ENCODE measurements around the gene MAD1L1.

MAD1L1 gene

GRCh38 chr7:2115760-2116447, 116.8 kb downstream of the MAD1L1 start:
- TF ChIP-seq ZFHX2 (tag by site-specific recombination; conservative IDR thresholded peaks at IDR 0.05) (peak; percentile 57), ZNF645 (tag by site-specific recombination; IDR thresholded peaks at IDR 0.05) (no peak), EGR2 (tag by site-specific recombination; IDR thresholded peaks at IDR 0.05; ENCODE audit: low read depth) (0 out of 2 replicates have a peak, but pooled peaks have one; percentile 19)
- no peak overlapping the region for H3K27ac ChIP-seq (ENCODE audit: extremely low read depth, low read depth, low read length)
- ChIA-PET POLR2A (no interaction called here), CTCF (no interaction called here)
- H3K9me3 ChIP-seq (ENCODE audit: control insufficient read depth, insufficient read depth, low read depth, low read length): no peaks in the 10 kb centered on the region
- H3K4me1 ChIP-seq (ENCODE audit: control insufficient read depth, insufficient read depth, low read length): no peaks in the 10 kb centered on the region
- no peak overlapping the region for H3K4me3 ChIP-seq (ENCODE audit: low read depth, low read length)
- H3K36me3 ChIP-seq (ENCODE audit: control insufficient read depth in 2 of 2, insufficient read depth in 1 of 2, low read length in 2 of 2): peaks cover 0 to 6% of the 10 kb centered on the region in 2 experiments; a peak in 1 of 3 replicates

GRCh38 chr7:2114926-2115759, 117.6 kb downstream of the MAD1L1 start:
- Histone ChIP-seq H3K4me1 (ENCODE audit: control insufficient read depth, insufficient read depth, low read length) (no peaks in the 10 kb centered on the region), H3K9me3 (ENCODE audit: control insufficient read depth, insufficient read depth, low read depth, low read length) (no peaks in the 10 kb centered on the region), H3K4me3 (ENCODE audit: low read depth, low read length) (no peak overlapping the region), H3K36me3 (ENCODE audit: control insufficient read depth in 2 of 2, insufficient read depth in 1 of 2, low read length in 2 of 2) (peaks cover 0 to 6% of the 10 kb centered on the region in 2 experiments; a peak in 1 of 3 replicates), H3K27ac (ENCODE audit: extremely low read depth, low read depth, low read length) (no peak overlapping the region)
- CTCF ChIA-PET: no interaction called here
- POLR2A ChIA-PET: no interaction called here
- TF ChIP-seq ZNF777 (tag by site-specific recombination; IDR thresholded peaks at IDR 0.05; ENCODE audit: borderline replicate concordance) (no peak), ZNF670 (tag by site-specific recombination; IDR thresholded peaks at IDR 0.05; ENCODE audit: low read depth) (no peak), ZNF19 (tag by site-specific recombination; IDR thresholded peaks at IDR 0.05; ENCODE audit: low read depth) (no peak), ZNF692 (tag by site-specific recombination; IDR thresholded peaks at IDR 0.05) (no peak), KLF8 (tag by site-specific recombination; IDR thresholded peaks at IDR 0.05) (no peak), ZNF211 (tag by site-specific recombination; IDR thresholded peaks at IDR 0.05; ENCODE audit: low read depth) (no peak), ZSCAN23 (tag by site-specific recombination; IDR thresholded peaks at IDR 0.05) (no peak), GFI1B (tag by site-specific recombination; IDR thresholded peaks at IDR 0.05) (no peak), ZNF350 (tag by site-specific recombination; IDR thresholded peaks at IDR 0.05) (no peak), ZNF660 (tag by site-specific recombination; IDR thresholded peaks at IDR 0.05) (no peak), ZFP41 (tag by site-specific recombination; IDR thresholded peaks at IDR 0.05; ENCODE audit: borderline replicate concordance) (no peak), ZNF426 (tag by site-specific recombination; IDR thresholded peaks at IDR 0.05) (no peak), CTCF (tag by site-specific recombination; IDR thresholded peaks at IDR 0.05) (no peak), KLF7 (tag by site-specific recombination; IDR thresholded peaks at IDR 0.05; ENCODE audit: borderline replicate concordance) (no peak), BCL11A (tag by site-specific recombination; IDR thresholded peaks at IDR 0.05; ENCODE audit: low read depth) (no peak), ZNF626 (tag by site-specific recombination; IDR thresholded peaks at IDR 0.05) (no peak), ZNF302 (tag by site-specific recombination; IDR thresholded peaks at IDR 0.05; ENCODE audit: low read depth) (no peak), KLF10 (tag by site-specific recombination; IDR thresholded peaks at IDR 0.05) (no peak)

Measured in HEK293 (cell line).